Measurements from ENCODE around the gene ZNF831. TPM values are rescaled to one million over a fixed set of nuclear protein-coding genes. Genes with fewer than 3 reads are reported as not detected.

Gene ZNF831
- total RNA-seq, 1 donor, result not detected

GRCh38 chr20:59145247-59145923 is 18.2 kb upstream of the ZNF831 start:
- no peak for TF ChIP-seq CTCF (IDR thresholded peaks at IDR 0.05; ENCODE audit: insufficient read depth, low read depth, low read length)
- H3K4me3 ChIP-seq (ENCODE audit: low read depth, low read length), result no peak overlapping the region
- DNase-seq (ENCODE audit: low read depth), result no peak

- no peak for DNase-seq (ENCODE audit: low read depth)
- no peak overlapping the region for H3K4me3 ChIP-seq (ENCODE audit: low read depth, low read length)
- TF ChIP-seq CTCF (IDR thresholded peaks at IDR 0.05; ENCODE audit: insufficient read depth, low read depth, low read length), result no peak
These were observed 17.5 kb upstream of the ZNF831 start for GRCh38 chr20:59145924-59146779.

GRCh38 chr20:59146780-59147565 is 16.6 kb upstream of the ZNF831 start:
- no peak for DNase-seq (ENCODE audit: low read depth)
- no peak overlapping the region for H3K4me3 ChIP-seq (ENCODE audit: low read depth, low read length)
- no peak for TF ChIP-seq CTCF (IDR thresholded peaks at IDR 0.05; ENCODE audit: insufficient read depth, low read depth, low read length)

GRCh38 chr20:59147586-59147985 is 16.0 kb upstream of the ZNF831 start:
- H3K4me3 ChIP-seq (ENCODE audit: low read depth, low read length), result no peak overlapping the region
- DNase-seq (ENCODE audit: low read depth), result no peak
- TF ChIP-seq CTCF (IDR thresholded peaks at IDR 0.05; ENCODE audit: insufficient read depth, low read depth, low read length), result no peak

GRCh38 chr20:59148701-59149493 is 14.7 kb upstream of the ZNF831 start:
- no peak for TF ChIP-seq CTCF (IDR thresholded peaks at IDR 0.05; ENCODE audit: insufficient read depth, low read depth, low read length)
- no peak for DNase-seq (ENCODE audit: low read depth)

More at GRCh38 chr20:59148701-59149493, 14.7 kb upstream of the ZNF831 start:
- H3K4me3 ChIP-seq (ENCODE audit: low read depth, low read length), result no peak overlapping the region

Measured in fibroblast of villous mesenchyme (primary cell).